Activated naive CD4-positive, alpha-beta T cell treated with Interleukin-2 at 50 U/mL for 16 hours (primary cell): ENCODE measurements around the gene DGLUCY.
A peak's percentile ranks its signal among the peaks of the same experiment; 100 is the strongest.
"Not testable (repeated sequence)": the region's sequence is repeated elsewhere in the genome, so short reads cannot be mapped to it uniquely, and the experiment has no call there.

Source experiments
- DNase-seq: peaks from one replicate; pipeline ENCODE4 v3.0.0-alpha.2; 2020

Gene DGLUCY

DNA sequence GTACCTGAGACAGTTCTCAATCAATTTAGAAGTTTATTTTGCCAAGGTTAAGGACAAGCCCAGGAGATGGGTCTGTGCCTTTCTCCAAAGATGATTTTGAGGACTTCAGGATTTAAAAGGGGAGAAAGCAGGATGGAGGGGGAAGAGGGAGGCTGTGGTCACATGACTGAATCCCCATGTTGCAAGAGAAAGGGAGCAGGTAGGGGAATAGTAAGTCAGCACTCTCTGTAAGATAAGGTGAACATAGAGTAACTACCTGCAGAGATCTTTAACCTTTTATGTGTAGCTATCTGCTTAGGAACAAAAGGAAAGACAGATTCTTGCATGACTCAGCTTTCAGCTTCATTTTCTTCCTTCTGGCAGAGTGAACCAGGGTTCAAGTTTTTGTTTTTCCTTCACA is 25.9 kb downstream of the DGLUCY start:
- DNase-seq: no peak

DNA sequence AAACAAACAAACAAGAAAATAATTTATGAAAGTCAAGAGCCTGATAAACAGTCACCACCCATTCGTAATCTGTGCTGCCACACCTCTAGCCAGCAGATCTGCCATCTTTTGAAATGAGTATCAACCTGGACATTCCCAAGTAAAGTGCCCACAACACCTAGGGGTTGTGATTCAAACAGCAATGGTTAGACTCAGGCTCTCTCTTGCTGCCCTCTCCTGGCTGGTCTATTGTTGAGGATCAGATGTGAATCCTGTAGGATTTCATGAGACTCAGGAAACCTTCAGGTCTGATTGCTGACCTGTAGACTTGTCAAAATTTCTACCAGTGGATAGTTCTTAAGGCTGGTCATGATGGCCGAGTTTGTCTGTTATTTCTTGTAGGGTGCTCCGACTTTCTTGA is 26.8 kb downstream of the DGLUCY start:
- DNase-seq: no peak

GRCh38 chr14:91142214-91142668 is 28.4 kb downstream of the DGLUCY start:
- DNase-seq: no peak

GRCh38 chr14:91143862-91144261 is 30.0 kb downstream of the DGLUCY start:
- no peak for DNase-seq

- no peak for DNase-seq
Observed at GRCh38 chr14:91144425-91145145, 30.7 kb downstream of the DGLUCY start.

GRCh38 chr14:91145391-91146160 is 31.7 kb downstream of the DGLUCY start:
- no peak for DNase-seq

- no peak for DNase-seq
Observed at GRCh38 chr14:91146661-91147060, 32.8 kb downstream of the DGLUCY start.

- no peak for DNase-seq
Observed at GRCh38 chr14:91149462-91149861, 35.6 kb downstream of the DGLUCY start.

DNA sequence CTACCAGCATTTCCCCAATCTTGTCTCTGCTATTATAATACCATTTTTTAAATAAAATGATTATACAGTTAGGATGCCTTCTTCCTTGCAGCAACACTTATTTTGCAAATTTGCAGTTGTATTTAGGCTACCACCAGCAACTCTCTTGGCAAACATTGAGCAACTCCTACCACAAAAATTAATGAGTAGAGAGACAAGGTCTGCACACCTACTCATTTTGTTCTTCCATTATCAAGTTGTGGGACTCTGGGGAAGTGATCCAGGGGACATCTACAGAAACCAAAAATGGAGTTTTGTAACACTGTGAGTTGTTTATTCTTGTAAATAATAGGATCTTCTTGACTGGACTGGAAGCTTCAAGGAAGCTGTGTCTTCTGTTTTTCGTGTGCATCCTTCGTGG is 38.6 kb downstream of the DGLUCY start:
- no peak for DNase-seq

- DNase-seq: no peak
Observed at GRCh38 chr14:91153360-91153759, 39.5 kb downstream of the DGLUCY start.

GRCh38 chr14:91154851-91155625 is 41.2 kb downstream of the DGLUCY start:
- DNase-seq: peak; percentile 13

- no peak for DNase-seq
Observed at GRCh38 chr14:91155626-91156089, 41.8 kb downstream of the DGLUCY start.

DNA sequence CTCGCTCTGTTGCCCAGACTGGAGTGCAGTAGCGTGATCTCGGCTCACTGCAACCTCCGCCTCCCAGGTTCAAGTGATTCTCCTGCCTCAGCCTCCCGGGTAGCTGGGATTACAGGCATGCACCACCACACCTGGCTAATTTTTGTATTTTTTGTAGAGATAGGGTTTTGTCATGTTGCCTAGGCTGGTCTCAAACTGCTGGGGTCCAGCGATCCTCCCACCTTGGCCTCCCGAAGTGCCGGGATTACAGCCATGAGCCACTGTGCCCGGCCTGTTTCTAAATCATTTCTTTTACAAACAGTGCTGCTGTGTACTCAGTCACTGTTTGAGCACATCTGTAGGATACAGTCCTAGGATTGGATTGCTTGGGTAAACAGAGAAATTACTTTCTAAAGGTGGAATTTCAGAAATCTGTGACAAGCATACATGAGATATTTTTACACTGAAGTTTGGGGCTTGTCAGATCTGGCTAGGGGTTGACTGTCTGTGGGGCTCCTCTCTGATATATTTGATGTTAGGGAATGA is 42.3 kb downstream of the DGLUCY start:
- DNase-seq: not testable (repeated sequence)

DNA sequence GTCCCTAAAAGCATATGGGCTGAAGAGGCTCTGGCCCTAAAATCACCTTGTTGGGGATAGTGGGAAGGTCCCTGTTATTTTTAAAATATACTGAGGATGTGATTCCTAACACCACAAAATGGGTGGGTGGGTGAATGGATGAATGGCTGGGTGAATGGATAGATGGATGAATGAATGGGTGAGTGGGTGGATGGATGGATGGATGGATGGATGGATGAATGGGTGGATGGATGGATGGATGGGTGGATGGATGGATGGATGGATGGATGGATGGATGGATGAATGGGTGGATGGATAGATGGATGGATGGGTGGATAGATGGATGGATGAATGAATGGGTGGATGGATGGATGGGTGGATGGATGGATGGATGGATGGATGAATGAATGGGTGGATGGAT is 43.0 kb downstream of the DGLUCY start:
- not testable (repeated sequence) for DNase-seq

GRCh38 chr14:91158091-91158790 is 44.4 kb downstream of the DGLUCY start:
- DNase-seq: no peak

- DNase-seq: no peak
Observed at GRCh38 chr14:91159182-91159581, 45.3 kb downstream of the DGLUCY start.

- DNase-seq: no peak
Observed at GRCh38 chr14:91159906-91160305, 46.0 kb downstream of the DGLUCY start.

DNA sequence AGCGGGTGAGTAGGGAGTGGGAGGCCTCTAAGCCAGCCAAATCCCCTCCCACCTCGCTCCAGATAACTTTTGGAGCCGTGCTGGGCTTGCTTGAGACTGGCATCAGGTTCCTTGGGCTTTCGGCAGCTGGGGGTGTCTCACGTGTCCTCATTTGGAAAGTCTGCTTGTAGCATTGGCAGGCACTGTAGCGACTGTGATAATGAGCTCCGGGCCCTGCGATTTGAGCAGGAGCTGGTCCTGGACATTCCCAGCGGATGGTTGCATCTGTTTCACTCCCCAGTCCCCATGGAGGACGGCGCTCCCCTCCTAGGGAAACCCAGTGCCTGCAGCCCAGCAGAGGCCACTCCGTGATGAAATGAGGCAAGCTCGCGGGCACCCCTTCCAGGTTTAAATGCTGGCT is 49.4 kb downstream of the DGLUCY start:
- DNase-seq: no peak

- no peak for DNase-seq
Observed at GRCh38 chr14:91164676-91165075, 50.8 kb downstream of the DGLUCY start.

- DNase-seq: no peak
Observed at GRCh38 chr14:91167380-91167770, 53.5 kb downstream of the DGLUCY start.

DNA sequence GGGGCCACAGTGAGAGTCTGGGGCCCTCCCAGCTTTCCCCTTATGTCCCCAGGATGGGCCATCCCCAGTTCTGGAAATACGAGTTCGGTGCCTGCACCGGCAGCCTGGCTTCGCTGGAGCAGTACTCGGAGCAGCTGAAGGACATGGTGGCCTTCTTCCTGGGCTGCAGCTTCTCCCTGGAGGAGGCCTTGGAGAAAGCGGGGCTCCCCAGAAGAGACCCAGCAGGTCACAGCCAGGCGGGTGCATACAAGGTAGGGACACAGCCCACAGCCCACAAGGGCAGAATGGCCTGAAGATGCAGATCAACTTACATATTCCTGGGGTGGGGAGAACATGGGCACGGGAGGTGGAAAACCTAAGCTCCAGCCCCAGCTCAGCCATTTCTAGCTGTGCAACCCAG is 56.1 kb downstream of the DGLUCY start:
- DNase-seq: no peak

DNA sequence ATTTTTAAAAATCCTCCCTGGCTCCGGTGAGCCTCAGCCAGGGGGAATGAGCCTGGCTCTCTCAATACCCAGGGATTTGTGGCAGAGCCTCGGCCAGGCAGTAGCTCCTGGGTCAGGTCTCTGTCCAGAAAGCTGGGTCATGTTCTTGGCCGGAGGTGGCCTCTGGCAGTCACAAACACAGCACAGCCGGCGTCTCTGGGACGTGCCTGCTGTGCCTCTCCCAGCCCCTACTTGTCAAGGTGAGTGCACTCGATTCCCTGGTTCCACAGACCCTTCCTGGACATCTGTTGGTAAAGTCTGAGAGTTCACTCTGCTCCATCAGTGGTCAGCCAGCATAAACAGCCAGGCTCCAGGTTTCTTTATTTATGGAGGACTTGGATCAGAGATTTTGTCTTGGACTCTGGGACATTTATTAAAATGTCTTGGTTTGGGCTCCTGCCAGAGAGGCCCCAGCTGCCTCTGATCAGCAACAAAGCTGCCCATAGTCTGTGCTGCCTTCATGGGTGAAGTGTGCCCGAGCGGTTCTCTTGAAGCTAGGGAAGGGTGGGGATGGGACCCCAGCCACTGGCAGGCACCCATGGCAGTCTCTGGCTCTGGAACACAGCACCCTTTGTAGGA is 56.7 kb downstream of the DGLUCY start:
- DNase-seq: no peak
